Tibial nerve (tissue), 4 donors: ENCODE results near the gene VPS37D. TPM values are rescaled to one million over a fixed set of nuclear protein-coding genes. Genes with fewer than 3 reads are reported as not detected.
"Not testable (repeated sequence)": the region's sequence is repeated elsewhere in the genome, so short reads cannot be mapped to it uniquely, and the experiment has no call there.

Experiments used
- DNase-seq, 2 donors: peaks; one replicate each; pipeline ENCODE4 v3.0.0-alpha.2; 2019; ENCODE audit warnings: low spot score in 2 of 2
- H3K27ac ChIP-seq, 4 donors: fragments of 200-600 bp; sonication (generic) in 3 of 4; one replicate each; pipeline ENCODE4 v1.5.1; 2017 to 2019; ENCODE audit warnings: mild to moderate bottlenecking in 1 of 4
- H3K27me3 ChIP-seq, 2 donors: fragments of 200-600 bp; sonication (generic) in 1 of 2; one replicate each; pipeline versions ENCODE4 v1.5.1 to v1.6.0; 2017 to 2019
- H3K36me3 ChIP-seq, 3 donors: fragments of 200-600 bp; sonication (generic); one replicate each; pipeline ENCODE4 v1.5.1; 2018 to 2019
- H3K4me1 ChIP-seq, 4 donors: fragments of 200-600 bp; sonication (generic) in 3 of 4; one replicate each; pipeline ENCODE4 v1.5.1; 2017 to 2019
- H3K4me3 ChIP-seq, 4 donors: fragments of 200-600 bp; sonication (generic) in 3 of 4; one replicate each; pipeline ENCODE4 v1.5.1; 2017 to 2019; ENCODE audit warnings: mild to moderate bottlenecking in 1 of 4, moderate library complexity in 1 of 4
- H3K9me3 ChIP-seq, 4 donors: fragments of 200-600 bp; sonication (generic) in 3 of 4; one replicate each; pipeline ENCODE4 v1.5.1; 2017 to 2019
- EP300 ChIP-seq, 2 donors: sonication (generic); formaldehyde crosslinking; IDR thresholded peaks; one replicate each; pipeline ENCODE4 v1.6.1; 2017; ENCODE audit warnings: antibody characterized with exemption in 2 of 2, mild to moderate bottlenecking in 1 of 2
- POLR2A ChIP-seq, 2 donors: fragments of 450-650 bp; IDR thresholded peaks; one replicate each; pipeline ENCODE4 v1.6.1; 2017; ENCODE audit warnings: antibody characterized with exemption in 2 of 2, mild to moderate bottlenecking in 2 of 2, moderate library complexity in 2 of 2
- WGBS, 2 donors: methylation state at CpG; one replicate each; pipeline ENCODE4 v1.1.5; 2018; 5-methylcytosine and 5-hydroxymethylcytosine counted together
- total RNA-seq, 4 donors: library from RNA; depleted of rRNA; stranded (reverse); fragments of >200 nt; gene quantifications; one replicate each; pipeline ENCODE4 v1.1.0, GENCODE V29; 2016
- TF ChIP-seq, protein P1 (sequence below), 5 experiments: fragments of 200-600 bp in 3 of 5; fragments of 450-650 bp in 2 of 5; sonication (generic) in 3 of 5; IDR thresholded peaks; one replicate each; pipeline ENCODE4 v1.5.1; 2016 to 2019; ENCODE audit warnings: antibody characterized with exemption in 5 of 5, mild to moderate bottlenecking in 3 of 5, moderate library complexity in 2 of 5

The VPS37D gene
- total RNA-seq, 4 donors from 2014 or later, result 1.1 to 4.2 (median 3.4) TPM

DNA sequence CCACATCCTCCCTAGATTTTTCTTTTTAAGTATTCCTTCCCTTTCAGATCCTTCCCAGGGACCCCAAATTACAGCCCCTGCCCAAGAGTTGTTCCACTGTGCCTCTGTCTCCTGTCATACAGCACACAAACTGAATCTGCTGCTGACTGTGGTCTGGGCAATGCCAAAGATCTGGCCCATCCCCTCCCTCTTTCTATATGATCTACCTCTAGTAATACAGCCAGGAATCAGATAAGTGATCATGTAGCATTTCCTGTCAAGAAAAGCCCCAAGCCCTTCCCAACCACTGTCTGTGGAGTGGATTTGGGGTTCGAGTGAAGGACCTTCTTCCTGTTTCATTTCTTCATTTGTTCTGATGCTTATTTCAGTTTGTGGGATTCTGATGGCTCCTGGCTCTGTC is 45.1 kb downstream of the VPS37D start:
- H3K36me3 ChIP-seq, result peaks cover 0 to 20% (median 0%) of the 10 kb centered on the region in 3 donors
- TF ChIP-seq POLR2A (IDR thresholded peaks at IDR 0.05), result no peak
- no peak for TF ChIP-seq EP300 (IDR thresholded peaks at IDR 0.05)
- TF ChIP-seq, protein P1, sequence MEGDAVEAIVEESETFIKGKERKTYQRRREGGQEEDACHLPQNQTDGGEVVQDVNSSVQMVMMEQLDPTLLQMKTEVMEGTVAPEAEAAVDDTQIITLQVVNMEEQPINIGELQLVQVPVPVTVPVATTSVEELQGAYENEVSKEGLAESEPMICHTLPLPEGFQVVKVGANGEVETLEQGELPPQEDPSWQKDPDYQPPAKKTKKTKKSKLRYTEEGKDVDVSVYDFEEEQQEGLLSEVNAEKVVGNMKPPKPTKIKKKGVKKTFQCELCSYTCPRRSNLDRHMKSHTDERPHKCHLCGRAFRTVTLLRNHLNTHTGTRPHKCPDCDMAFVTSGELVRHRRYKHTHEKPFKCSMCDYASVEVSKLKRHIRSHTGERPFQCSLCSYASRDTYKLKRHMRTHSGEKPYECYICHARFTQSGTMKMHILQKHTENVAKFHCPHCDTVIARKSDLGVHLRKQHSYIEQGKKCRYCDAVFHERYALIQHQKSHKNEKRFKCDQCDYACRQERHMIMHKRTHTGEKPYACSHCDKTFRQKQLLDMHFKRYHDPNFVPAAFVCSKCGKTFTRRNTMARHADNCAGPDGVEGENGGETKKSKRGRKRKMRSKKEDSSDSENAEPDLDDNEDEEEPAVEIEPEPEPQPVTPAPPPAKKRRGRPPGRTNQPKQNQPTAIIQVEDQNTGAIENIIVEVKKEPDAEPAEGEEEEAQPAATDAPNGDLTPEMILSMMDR (IDR thresholded peaks at IDR 0.05), result no peak
- 67 to 80% methylated on average over 1 of the region's 1 CpG for WGBS, 2 donors

GRCh38 chr7:73713319-73713718 is 45.7 kb downstream of the VPS37D start:
- H3K4me3 ChIP-seq, H3K9me3 ChIP-seq, H3K27me3 ChIP-seq, H3K27ac ChIP-seq, DNase-seq: not testable (repeated sequence)
- H3K4me1 ChIP-seq, result peaks cover 0 to 20% (median 4%) of the 10 kb centered on the region in 4 donors
- peaks cover 0 to 18% (median 0%) of the 10 kb centered on the region in 3 donors for H3K36me3 ChIP-seq
- 91 to 99% methylated on average over 6 of the region's 6 CpGs for WGBS, 2 donors

More for the DNA sequence above, 45.1 kb downstream of the VPS37D start:
- H3K9me3 ChIP-seq, result no peaks in the 10 kb centered on the region
- no peak overlapping the region for H3K4me3 ChIP-seq
- H3K4me1 ChIP-seq, result peaks cover 0 to 14% (median 2%) of the 10 kb centered on the region in 4 donors
- DNase-seq, result no peak
- H3K27me3 ChIP-seq, result no peaks in the 10 kb centered on the region
- H3K27ac ChIP-seq, result no peak overlapping the region

DNA sequence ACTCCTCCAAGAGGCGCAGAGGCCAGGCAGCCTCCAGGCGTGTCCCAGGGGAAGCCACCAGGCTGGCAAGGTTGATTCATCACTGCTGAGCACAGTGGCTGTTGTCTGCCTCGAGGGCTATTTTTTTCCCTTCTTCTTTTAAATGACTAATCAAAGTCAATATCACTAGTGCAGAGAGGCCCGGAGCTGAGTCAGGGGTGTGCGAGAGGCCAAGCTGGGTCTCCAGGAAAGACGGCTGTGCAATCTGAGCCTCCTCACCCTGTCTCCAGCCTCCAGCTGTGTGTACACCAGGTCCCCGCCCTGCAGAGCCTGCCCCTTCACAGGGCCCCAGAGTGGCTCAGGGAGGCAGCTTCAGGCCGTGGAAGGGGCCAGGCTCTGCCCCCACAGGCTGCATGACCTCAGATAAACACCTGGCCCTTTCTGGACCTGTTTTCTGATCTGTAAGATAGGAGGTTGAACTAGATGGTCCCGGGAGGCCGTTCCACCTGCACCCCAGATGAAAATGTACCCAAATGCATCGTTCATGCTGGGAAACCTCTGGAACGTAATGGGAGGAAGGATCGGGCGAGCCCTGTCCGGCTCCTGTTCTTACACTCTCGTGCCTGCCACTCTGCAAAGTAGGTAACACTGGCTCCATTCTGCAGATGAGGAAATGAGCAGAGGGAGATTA is 48.2 kb downstream of the VPS37D start:
- 70 to 73% methylated on average over 15 to 16 of the region's 16 CpGs for WGBS, 2 donors
- peaks cover 0 to 35% (median 10%) of the 10 kb centered on the region in 4 donors for H3K4me1 ChIP-seq

DNA sequence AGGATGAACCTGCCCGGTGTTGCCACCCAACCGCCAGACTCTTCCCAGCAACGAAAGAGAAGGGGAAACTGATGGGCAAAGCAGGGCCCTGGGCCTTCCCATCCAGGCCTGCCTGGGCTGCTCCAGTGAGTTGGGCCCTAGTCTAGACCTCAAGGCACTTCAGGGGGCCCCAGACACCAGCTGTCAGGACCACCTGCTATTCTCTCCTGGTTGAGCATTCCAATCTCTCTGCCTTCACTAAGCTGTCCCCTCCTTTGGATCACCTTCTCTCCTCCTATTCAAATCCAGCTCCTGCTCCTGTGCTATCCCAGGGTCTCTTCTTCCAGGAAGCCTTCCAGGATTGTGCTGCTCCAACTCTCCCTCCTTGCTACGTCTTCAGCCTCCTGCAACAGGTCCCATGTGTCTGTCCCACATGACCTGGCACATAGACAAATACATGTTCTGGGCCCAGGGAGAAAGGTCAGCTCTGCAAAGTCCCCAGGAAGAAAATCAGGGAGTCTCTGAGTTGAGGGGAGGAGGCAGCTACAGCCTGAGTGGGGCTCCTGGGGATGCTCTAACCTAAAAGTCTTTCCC is 48.8 kb downstream of the VPS37D start:
- H3K27ac ChIP-seq, result no peak overlapping the region
- H3K4me3 ChIP-seq, result no peak overlapping the region
- no peaks in the 10 kb centered on the region for H3K27me3 ChIP-seq
- 74 to 75% methylated on average over 4 of the region's 4 CpGs for WGBS, 2 donors
- no peak for DNase-seq
- H3K4me1 ChIP-seq, result peaks cover 0 to 35% (median 10%) of the 10 kb centered on the region in 4 donors
- no peaks in the 10 kb centered on the region for H3K9me3 ChIP-seq
- H3K36me3 ChIP-seq, result peaks cover 0 to 9% (median 0%) of the 10 kb centered on the region in 3 donors
- TF ChIP-seq POLR2A (IDR thresholded peaks at IDR 0.05), result no peak
- TF ChIP-seq EP300 (IDR thresholded peaks at IDR 0.05), result no peak
- TF ChIP-seq, protein P1 (IDR thresholded peaks at IDR 0.05), result no peak

More for the DNA sequence above, 48.2 kb downstream of the VPS37D start:
- Histone ChIP-seq H3K36me3 (peaks cover 0 to 9% (median 0%) of the 10 kb centered on the region in 3 donors), H3K9me3 (no peaks in the 10 kb centered on the region), H3K27me3 (no peaks in the 10 kb centered on the region), H3K27ac (no peak overlapping the region), H3K4me3 (no peak overlapping the region)
- no peak for TF ChIP-seq EP300 (IDR thresholded peaks at IDR 0.05)
- TF ChIP-seq, protein P1 (IDR thresholded peaks at IDR 0.05), result no peak
- no peak for TF ChIP-seq POLR2A (IDR thresholded peaks at IDR 0.05)
- DNase-seq, result no peak

DNA sequence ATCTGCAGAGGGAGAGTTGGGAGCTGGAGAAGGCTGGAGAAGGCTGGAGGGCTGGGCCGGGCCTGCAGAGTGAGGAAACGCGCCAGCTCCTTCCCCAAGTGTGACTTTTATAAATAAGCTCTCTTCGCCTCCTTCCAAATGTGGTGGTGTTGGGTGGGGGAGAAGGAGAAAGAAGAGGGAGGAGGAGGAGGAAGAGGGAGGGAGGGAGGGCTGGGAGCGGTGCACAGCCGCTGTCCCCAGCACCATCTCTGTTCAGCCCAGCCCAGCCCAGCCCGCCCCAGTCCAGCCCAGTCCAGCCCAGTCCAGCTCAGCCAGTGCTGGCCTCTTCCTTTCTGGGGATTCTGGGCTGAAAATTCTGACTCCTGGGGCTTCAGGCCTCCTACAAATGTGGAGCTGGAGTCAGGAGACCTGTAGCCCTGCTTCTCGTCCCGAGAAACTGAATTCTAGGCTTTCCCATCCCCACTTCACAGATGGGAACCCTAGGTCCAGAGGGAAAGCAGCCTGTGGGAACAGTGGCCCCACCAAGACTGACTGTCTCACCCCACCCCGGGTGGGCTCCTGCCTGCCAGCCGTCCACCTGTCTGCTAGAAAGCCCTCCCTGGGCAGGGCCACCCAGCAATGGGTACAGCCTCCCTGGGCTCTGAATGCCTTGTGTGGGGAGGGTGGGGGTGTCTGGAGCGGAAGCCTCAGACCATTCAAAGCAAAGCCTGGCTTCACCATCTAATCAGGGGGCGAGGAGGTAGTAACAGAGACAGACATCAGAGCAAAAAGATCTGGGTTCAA is 49.6 kb downstream of the VPS37D start:
- Histone ChIP-seq H3K4me3 (no peak overlapping the region), H3K4me1 (peaks cover 0 to 35% (median 10%) of the 10 kb centered on the region in 4 donors), H3K9me3 (no peaks in the 10 kb centered on the region), H3K27ac (no peak overlapping the region), H3K36me3 (peaks cover 0 to 9% (median 0%) of the 10 kb centered on the region in 3 donors), H3K27me3 (no peaks in the 10 kb centered on the region)
- TF ChIP-seq POLR2A (IDR thresholded peaks at IDR 0.05) (no peak), EP300 (IDR thresholded peaks at IDR 0.05) (no peak)
- TF ChIP-seq, protein P1 (IDR thresholded peaks at IDR 0.05), result no peak
- WGBS, 2 donors, result 67 to 75% methylated on average over 12 to 13 of the region's 13 CpGs
- DNase-seq, result no peak
